ENCODE results near the gene WNT4. TPM values are rescaled to one million over a fixed set of nuclear protein-coding genes. Genes with fewer than 3 reads are reported as not detected.

The WNT4 gene
- total RNA-seq (2014; rRNA removed; shearing (Covaris generic)) = 0.29 TPM in 1 of 2 replicates, not detected in the other

GRCh38 chr1:22143065-22144033, at the start of gene WNT4:
Gene WNT4 (minus strand): TSS chr1:22143097. CDS start chr1:22142922, 175 bp downstream.
- DNase-seq (ENCODE audit: low read depth) = peak; percentile 58

- DNase-seq (ENCODE audit: low read depth) = no peak
Measured at GRCh38 chr1:22190731-22191130, 47.8 kb upstream of the WNT4 start.

GRCh38 chr1:22190251-22190650, 47.4 kb upstream of the WNT4 start:
- DNase-seq (ENCODE audit: low read depth) = no peak

GRCh38 chr1:22189619-22190018, 46.7 kb upstream of the WNT4 start:
- DNase-seq (ENCODE audit: low read depth) = no peak

DNA sequence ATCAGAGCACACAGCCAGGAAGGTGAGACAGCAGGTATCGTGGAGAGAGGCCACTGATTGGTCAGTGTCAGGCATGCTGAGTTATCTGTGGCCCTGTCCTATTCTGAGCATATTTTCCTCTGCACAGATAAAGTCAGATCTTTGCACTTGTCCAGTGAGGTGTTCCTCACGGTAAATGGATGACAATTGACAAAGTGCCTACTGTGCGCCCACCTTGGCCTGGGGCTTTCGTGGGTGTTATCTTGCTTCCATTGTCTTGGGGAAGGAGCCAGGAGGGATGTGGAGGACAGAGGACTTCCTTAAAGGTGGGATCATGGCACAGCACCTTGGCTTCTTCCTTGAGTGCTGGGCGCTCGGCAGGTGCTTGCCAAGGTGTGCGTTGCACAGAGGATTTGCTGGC, 46.0 kb upstream of the WNT4 start:
- no peak for DNase-seq (ENCODE audit: low read depth)

DNA sequence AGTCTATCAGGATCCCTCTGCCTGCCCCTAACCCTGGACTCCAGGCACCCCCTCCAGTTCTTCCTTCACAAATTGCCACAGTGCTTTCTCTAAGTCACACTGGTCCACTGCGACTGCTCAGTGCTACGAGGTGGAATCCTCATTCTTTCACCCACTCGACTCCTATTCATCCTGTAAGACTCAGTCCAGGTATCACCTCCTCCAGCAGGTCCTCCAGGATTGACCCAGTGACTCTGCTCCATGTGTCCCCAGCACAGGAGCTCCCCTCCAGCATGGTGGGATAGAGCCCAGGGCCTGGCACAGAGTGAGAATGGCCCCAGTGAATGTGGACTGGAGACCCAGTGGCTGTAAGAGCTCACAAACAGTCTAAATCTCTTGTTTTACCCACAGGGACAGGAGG, 45.5 kb upstream of the WNT4 start:
- no peak for DNase-seq (ENCODE audit: low read depth)

DNA sequence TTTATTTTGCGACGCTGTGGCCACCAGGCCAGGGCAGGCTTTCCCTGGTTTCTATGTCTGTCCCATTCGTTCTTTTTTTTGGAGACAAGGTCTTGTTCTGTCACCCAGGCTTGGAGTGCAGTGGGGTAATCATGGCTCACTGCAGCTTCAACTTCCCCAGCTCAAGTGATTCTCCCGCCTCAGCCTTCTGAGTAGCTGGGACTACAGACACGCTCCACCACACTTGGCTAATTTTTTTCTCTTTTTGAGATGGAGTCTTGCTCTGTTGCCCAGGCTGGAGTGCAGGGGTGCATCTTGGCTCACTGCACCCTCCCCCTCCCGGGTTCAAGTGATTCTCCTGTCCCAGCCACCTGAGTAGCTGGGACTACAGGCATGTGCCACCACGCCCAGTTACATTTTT, 43.4 kb upstream of the WNT4 start:
- DNase-seq (ENCODE audit: low read depth) = no peak

DNA sequence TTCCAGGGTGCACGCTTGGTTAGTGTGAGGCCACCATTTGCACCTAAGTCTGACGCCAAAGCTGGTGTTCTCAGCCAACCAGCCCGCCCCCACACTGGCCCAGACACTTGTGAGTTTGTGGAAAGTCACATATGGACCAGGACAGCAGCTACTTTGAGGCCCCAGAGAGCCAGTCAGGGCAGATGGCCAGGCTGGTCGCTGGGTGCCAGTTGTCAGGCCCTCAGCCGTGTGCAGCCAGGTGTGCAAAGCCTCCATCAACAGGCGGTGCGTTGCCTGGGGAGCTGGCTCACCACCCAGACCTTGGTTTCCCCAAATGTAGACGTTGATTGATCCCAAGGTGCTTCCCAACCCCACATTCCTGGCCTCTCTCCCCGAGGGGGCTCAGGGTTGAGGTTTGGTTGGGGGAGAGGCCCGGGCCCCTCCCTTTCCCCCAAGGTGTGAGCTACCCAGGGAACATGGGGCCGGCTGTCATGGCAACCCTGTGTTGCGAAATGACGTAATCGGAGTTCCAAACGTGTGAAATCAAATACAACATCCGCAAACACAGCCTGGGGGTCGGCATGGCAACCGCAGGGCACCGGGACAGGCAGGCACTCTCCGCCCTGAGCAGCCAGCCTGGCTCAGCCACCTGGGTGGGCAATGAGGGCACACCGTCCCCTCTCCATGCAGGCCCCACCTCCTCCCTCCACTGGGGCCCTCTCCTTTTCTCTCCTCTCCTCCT, 42.2 kb upstream of the WNT4 start:
- peak; percentile 86 for DNase-seq (ENCODE audit: low read depth)

- no peak for DNase-seq (ENCODE audit: low read depth)
Measured at GRCh38 chr1:22184454-22184853, 41.6 kb upstream of the WNT4 start.

DNA sequence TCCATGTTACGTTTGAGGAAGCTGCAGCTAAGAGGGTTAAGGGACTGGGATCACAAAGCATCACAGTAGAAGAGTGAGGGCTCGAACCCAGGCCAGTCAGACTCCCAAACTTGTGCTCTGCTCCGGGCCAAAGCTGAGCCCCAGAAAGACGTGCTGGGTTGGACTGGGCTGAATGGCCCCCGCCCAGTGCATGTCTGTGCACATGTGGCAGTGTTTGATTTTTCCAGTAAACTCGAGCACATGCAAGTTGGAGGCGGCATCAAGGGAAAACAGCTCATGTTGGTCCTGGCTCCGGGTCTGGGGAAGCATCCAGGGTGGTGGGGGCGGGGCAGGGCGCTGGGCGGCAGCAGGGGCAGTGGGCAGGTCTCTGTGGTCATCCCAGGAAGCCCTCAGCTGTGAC, 39.8 kb upstream of the WNT4 start:
- DNase-seq (ENCODE audit: low read depth) = no peak

- no peak for DNase-seq (ENCODE audit: low read depth)
Measured at GRCh38 chr1:22179197-22179803, 36.4 kb upstream of the WNT4 start.

DNA sequence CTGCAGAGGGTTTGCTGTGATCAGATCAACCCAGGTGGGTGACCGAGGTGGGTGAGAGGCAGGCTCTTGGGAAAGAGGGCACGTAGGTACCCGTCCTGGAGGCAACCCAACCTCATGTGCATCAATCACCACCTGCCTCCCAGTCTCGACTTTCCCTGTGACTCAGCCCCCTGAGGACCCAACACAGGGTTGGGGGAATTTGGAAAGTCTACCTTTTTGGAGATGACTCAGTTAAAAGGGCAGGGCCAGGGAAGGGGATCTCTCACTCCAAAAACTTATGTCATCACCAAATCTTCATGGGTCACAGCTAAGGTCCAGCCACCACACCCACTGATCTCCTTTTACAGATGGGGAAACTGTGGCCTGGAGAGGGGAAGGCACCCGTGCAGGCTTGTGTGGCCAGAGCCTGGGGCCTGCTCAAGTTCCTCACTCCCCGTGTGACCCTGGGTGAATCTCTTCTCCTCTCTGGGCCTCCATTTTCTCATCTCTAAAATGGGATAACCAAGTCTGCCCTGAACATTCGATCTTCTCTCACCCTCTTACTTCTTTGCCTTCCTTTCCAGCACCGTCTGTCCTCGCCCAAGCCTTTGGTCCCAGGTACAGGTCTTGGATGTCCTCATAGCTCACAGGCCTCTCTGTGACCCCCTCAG, 34.6 kb upstream of the WNT4 start:
- DNase-seq (ENCODE audit: low read depth) = peak; percentile 46

DNA sequence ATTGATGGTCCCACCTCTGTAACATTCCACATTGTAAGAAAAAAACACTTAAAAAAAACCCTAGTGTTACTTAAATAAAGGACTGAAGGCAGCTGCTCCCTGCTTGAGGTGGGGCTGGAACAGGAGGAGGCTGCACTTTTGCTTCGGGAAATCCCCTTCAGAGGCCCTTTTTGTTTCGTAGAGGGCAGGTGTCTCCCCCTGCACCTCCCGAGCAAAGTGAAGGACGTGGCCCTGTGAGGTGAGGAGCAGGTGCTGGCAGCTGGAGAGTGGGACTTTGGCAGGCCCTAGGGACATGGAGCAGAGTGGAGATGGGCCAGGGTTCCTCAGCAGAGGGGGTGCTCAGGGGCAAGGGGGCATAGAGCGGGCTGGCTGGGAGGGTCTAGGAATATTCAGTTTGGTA, 33.4 kb upstream of the WNT4 start:
- DNase-seq (ENCODE audit: low read depth) = no peak

DNA sequence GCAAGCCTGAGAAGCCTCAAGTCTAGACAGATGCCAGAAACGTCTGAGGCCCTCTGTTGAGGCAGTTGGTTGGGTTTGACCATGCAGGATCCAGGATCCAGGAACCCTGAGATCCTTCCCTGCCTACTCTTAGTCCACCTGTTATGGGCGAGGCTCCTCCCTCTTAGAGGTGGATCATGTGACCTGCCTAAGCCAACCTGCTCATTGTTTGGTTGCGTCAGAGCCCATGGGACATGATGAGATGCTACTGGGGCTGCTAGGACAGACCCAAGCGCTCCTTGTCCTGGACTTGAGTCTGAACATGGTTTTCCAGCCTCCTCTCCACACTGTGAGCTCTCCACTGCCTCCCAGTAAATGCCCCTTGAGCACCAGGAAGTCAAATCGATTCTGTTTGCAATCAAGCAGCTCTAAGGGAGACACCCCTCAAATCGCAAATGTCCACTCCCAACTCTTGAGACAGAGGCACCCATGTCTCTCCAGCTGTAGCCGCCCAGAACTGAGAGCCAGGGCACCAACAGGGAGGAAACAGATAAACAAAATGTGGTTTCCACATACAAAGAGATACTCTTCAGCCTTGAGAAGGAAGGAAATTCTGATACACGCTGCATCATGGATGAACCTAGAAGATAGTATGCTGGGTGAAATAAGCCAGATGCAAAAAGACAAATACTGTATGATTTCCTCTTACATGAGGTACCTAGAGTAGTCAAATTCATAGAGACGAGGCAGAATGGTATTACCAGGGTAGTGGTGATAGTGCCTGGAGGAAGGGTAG, 31.7 kb upstream of the WNT4 start:
- DNase-seq (ENCODE audit: low read depth) = no peak

DNA sequence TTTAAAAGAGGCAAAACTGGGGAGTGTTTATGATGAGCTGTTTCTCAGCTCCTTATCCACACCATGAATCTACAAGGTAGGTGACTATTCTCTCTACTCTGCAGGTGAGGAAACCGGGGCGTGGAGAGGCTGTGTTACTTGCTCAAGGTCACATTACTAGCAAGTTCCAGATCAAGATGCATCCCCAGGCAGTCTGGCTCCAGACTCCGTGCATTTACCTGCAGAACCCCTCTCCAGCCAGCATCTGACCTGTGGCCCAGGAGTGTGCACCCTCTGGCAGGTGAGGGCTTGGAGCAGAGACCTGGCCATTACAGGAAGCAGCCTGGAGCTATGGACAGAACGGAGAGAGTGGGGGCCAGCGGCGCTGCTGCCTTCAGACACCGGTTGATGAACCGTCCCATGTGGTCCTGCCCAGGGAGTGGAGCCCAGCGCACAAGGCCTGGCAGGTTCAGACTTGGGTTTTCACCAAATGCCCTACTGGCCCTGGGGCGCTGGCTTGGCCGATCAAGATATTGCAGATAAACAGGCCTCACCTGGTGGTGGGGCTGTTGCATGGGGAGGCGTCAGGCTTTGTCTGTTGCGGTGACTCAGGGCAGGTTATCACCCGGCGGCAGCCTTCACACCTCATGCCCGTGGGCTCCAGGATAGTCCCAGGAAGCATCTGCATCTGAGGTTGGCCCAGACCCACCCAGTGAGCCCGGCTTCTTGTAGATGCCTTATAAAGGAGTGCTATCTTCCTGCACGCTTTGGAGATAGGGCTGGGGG, 29.2 kb upstream of the WNT4 start:
- no peak for DNase-seq (ENCODE audit: low read depth)

DNA sequence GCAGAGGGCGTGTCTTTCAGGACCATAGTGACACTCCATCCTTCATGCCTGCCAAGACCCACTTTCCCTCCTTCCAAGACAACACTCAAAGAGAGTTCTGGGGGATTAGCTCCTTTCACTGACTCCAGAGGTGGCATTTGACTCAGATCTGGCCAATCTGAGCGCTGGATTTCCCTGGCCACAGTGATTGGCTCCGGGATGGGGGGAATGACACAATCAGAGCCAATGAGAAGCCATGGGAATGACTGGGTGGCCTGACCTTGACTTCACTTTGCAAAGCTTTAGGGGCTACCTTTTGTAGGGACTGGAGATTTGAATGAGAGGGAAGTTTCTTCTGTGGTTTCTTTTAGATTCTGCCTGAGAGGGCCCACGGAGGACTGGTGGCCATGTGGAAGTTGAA, 26.9 kb upstream of the WNT4 start:
- DNase-seq (ENCODE audit: low read depth) = no peak

- DNase-seq (ENCODE audit: low read depth) = no peak
Measured at GRCh38 chr1:22168412-22168973, 25.6 kb upstream of the WNT4 start.

GRCh38 chr1:22166439-22166838, 23.5 kb upstream of the WNT4 start:
- DNase-seq (ENCODE audit: low read depth) = no peak

DNA sequence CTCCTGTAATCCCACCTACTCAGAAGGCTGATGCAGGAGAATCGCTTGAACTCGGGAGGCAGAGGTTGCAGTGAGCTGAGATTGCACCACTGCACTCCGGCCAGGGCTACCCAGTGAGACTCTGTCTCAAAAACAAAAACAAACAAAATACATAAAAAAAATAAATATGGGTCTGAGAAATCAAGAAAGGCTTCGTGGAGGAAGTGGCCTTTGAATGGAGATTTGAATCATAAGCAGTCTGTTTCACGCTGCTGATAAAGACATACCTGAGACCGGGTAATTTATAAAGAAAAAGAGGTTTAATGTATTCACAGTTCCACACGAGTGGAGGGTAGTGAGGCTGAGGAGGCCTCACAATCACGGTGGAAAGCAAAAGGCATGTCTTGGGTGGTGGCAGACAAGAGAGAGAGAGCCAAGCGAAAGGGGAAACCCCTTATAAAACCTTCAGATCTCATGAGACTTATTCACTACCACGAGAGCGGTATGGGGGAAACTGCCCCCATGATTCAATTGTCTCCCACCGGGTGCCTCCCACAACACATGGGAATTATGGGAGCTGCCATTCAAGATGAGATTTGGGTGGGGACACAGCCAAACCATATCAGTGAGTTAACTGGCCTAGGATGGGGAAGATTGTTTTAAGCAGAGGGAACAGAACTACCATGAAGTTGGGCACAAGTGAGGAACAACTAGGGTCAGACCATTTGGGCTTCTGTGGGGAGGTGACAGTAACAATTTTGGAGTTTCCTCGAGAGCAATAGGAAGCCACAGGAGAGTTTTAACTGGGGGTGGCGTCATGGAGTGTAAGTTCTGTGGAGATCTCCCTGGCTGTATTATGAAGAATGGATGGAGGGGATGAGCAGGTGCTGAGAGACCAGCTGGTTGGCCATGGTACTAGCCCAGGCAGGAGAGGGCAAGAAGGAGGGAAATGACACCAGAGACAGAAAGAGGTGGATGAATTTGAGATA, 22.2 kb upstream of the WNT4 start:
- DNase-seq (ENCODE audit: low read depth) = no peak

Measured in Daoy (cell line).